Activated CD8-positive, alpha-beta memory T cell treated with anti-CD3 and anti-CD28 coated beads, Interleukin-2, amount 50 U/mL, for 24 hours (primary cell): ENCODE measurements around the gene RNPS1.
"Not testable (repeated sequence)": the region's sequence is repeated elsewhere in the genome, so short reads cannot be mapped to it uniquely, and the experiment has no call there.

ENCODE experiments used
- DNase-seq: peaks from one replicate; pipeline ENCODE4 v3.0.0-alpha.2; 2020; ENCODE audit errors: extremely low read depth

RNPS1 gene

GRCh38 chr16:2257726-2258125 is 10.2 kb downstream of the RNPS1 start:
- no peak for DNase-seq

- DNase-seq, result no peak
Measured at GRCh38 chr16:2256531-2257140, 11.3 kb downstream of the RNPS1 start.

- no peak for DNase-seq
Measured at GRCh38 chr16:2253293-2253692, 14.6 kb downstream of the RNPS1 start.

GRCh38 chr16:2252806-2253148 is 15.1 kb downstream of the RNPS1 start:
- no peak for DNase-seq

GRCh38 chr16:2251296-2252111 is 16.4 kb downstream of the RNPS1 start, which contains the start of gene ECI1:
ECI1 (minus strand) TSS chr16:2251587; CDS start chr16:2251566, 21 bp downstream.
- DNase-seq, result peak; percentile 43

- no peak for DNase-seq
Measured at GRCh38 chr16:2250652-2251295, 17.2 kb downstream of the RNPS1 start.

DNA sequence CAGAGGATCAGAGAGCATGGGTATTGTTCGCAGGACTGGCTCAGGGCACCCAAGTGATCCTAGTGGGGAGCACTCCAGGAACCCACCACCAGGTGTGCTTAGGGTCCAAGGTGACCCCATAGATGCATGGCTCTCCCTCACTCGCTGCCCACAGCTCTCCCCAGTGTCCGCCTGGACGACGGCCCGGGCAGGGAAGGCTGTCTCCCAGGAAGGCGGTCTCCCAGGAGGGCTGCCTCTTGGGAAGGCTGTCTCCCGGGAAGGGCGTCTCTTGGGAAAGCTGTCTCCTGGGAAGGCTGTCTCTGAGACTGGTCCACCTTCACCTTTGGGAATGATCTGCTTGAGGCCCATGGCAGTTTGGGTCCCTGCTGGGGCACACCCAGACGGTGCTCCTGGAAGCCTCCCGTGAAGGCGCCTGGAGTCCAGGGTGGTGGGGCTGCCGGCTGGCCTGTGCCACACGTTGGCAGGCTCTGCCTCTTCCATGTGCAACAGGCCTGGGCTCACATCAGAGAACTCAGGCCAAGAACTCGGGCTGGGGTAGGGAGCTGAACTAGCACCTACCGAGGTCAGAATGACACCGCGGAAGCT is 21.5 kb downstream of the RNPS1 start:
- DNase-seq, result no peak

DNA sequence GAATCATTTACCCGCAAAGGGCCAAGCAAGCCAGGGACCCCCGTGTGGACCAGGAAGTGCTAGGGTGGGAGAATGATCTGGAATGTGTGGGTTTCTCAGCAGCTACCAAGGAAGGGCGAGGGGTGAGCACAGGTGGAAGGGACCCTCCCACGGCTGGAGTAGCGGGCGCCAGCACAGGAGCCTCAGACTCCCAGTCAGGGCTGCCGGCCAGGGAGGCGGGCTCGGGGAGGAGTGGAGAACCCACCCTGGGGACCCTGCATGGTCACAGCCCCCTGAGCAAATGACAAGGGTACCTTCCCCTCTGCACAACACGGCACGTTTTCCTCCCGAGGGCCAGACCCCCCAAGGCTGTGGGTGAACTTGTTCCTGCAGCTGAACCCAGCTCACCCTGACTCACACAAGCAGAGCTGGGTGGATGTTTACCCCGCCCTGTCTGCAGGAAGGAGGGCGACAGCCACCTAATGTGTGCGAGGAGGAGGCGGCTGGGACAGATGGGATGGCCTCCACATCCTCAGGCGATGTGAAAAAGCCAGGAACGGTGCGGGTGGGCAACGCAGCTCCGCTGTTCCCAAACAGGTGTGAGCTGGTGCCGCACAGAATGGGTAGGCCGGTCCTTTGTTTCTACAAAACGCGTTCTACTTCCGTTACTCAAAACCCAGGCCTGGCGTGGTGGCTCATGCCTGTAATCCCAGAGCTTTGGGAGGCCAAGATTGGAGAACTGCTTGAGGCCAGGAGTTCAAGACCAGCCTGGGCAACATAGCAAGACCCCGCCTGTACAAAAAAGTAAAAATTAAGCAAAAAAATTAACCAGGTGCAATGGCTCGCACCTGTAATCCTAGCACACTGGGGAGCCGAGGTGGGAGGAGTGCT is 22.8 kb downstream of the RNPS1 start:
- no peak for DNase-seq

DNA sequence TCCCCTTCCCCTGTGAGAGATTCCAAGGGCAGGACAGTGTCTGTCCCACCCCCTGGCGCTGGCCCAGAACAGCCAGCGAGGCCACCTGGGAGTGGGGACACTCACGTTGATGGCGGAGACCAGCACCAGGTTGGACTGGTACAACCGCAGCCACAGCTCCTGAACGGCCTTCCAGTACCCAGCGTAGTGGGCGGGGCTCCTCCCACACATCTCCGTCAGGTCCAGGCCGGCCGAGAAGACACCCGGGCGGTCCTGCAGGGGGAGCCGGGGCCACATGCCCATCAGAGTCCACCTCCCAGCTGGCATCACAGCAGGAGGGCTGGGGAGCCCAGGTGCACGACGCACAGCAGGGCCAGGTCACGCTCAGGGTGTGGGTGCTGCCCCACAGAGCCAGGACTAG is 23.6 kb downstream of the RNPS1 start:
- DNase-seq, result no peak

DNA sequence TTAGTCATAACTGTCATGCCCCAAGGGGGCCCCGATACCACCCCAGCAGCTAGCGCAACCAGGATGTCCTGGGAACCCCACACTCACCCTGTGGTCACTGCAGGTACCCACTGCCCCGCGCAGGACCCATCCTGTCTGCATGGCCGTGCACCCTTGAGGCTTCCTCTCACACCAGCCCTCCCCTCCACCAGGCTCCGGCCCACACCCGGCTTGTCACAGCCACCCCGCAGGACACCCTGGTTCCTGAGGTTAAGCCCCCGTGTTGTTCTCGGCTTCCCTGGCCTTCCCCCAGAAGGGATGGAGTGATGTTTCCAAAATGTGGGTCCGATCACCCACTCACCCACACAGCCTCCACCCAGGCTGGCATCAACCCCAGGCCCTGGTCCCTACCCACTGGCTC is 24.1 kb downstream of the RNPS1 start:
- no peak for DNase-seq

DNA sequence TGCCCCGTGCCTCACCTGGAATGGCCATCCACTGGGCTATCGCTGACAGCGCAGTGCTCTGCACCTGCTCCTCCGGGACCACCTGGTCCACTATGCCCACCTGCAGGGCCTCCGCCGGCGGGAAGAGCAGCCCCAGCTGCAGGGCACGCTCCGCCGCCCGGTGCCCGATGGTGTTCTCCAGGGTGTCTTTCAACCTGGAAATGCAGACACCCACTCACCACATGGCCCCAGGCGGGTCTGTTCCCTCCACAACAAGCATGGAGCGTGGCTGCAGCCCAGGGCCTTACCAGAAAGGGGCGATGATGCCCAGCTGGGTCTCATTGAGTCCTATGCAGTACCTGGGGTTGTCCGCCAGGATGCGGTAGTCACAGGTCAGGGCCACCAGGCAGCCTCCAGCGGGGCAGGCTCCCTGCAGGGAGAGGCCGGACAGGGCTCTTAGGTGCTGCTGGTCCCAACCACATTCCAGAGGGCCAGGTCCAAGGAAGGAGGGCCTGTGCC is 24.8 kb downstream of the RNPS1 start:
- no peak for DNase-seq

DNA sequence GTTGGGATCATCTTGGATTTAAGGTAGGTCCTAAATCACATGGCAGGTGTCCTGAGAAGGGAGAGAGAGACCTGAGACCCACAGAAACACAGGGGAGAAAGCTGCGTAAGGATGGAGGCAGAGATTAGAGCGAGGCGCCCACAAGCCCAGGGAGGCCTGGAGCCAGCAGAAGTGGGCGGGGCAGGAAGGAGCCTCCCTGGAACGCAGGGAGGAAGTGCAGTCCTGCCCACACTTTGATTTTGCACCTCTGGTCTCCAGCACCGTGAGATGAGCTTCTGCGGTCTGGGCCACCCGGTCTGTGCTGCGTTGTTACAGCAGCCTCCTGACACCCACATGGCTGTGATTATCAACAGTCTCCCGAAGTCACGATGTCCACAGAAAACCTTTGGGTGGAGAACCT is 25.3 kb downstream of the RNPS1 start:
- DNase-seq, result no peak

- not testable (repeated sequence) for DNase-seq
Measured at GRCh38 chr16:2240331-2240730, 27.6 kb downstream of the RNPS1 start.

DNA sequence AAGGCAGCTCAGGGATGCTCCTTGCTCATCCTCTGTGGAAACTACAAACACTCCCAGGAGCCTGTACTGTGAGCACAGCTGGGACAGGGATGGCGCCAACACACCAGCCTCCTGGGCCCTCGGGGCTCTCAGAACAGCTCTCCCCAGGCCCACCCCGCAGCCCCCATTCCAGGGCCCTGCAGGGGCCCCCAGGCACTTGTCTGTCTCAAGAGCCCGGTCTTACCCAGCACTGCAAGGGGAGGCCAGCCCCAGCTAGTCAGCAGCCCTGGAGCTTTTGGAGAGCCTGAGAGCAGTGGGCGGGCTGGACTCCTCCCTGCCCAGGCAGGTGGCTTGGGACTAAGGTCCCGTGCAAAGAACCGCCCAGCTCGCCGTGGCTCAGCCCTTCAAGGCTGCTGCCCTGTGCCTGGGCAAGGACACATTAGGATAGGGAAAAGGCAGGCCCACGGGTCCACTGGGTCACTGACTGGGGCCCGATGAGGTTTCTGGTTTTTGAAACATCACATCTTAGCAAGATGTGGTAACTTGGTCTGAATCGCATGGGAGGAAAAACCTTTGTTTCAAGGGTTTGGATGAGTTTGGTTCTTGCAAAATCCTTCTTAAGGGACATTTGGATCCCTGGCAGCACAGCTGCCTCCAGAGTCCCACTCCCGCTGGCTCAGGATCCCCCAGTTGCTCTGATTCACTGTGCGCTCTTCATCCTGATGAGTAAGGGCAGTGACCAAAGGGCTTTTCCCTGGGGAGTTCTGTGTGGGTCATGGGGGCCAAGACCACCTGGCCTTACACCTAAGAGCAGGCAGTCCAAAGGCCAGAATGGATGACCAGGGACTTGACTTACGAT is 28.9 kb downstream of the RNPS1 start:
- no peak for DNase-seq

DNA sequence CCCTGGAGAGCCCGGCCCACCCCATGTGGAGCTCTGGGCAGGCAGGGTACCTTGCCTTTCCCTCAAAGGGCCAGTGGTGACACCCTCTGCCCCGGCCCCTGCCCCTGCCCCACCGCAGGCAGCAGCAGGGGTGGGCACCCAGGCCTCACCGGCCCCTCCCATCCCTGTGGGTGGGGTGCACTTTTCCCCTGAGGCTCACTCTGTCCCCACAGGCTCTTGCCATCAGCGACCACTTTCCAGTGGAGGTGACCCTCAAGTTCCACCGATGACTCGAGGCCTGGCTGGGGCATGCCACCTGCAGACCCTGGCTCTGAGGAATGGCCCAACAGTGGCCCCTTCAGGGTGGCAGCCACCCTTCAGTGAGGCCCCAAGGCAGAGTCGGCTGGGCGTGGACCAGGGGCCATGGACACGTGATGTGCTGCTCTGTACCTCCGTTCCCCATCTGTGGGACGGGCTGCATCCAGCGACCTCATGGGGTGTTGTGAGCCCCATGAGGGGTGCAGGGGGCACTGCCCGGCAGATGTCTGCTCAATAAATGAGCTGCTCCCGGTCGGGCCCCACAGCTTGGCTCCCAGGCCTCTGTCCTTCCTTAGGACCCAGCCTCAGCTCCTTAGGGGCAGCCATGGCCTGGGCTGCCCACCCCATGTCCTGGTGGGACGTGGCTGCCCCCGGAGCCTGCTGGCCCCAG is 29.6 kb downstream of the RNPS1 start:
- DNase-seq, result no peak

DNA sequence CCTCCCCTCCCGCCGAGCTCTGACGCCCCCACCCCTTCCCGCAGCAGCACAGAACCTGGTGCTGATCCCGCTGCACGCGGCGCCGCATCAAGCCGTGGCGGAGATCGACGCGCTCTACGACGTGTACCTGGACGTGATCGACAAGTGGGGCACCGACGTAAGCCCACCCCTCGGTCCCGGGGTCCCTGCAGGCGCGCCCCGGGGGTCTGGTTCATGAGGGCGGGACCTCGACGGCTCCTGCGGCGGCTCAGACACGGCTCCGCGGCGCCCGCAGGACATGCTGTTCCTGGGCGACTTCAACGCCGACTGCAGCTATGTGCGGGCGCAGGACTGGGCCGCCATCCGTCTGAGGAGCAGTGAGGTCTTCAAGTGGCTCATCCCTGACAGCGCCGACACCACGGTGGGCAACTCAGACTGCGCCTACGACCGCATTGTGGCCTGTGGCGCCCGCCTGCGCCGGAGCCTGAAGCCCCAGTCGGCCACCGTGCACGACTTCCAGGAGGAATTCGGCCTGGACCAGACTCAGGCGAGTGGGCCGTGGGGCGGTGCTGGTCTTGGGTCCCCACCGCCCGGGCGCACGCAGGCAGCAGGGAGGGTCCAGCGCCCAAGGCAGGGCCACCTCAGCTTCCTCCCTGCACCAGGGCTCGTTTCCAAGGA is 30.3 kb downstream of the RNPS1 start:
- DNase-seq, result no peak

DNA sequence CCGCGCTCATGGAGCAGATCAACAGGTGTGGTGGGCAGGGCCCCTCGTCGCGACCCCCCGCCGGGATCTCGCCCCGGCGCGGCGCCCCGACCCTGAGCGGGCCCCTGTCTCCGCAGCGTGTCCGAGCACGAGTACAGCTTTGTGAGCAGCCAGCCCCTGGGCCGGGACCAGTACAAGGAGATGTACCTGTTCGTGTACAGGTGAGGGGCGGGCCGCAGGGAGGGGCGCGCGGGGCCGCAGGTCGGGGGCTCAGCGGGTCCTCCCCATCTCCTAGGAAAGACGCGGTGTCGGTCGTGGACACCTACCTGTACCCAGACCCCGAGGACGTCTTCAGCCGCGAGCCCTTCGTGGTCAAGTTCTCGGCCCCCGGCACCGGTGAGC is 30.8 kb downstream of the RNPS1 start:
- no peak for DNase-seq

GRCh38 chr16:2236337-2237101 is 31.4 kb downstream of the RNPS1 start, which contains the start of gene DNASE1L2:
DNASE1L2 (plus strand) TSS chr16:2236444; CDS start chr16:2236817, 373 bp downstream.
- no peak for DNase-seq
